GM23338 (cell line): ENCODE data around the gene UBC.

ENCODE experiments used
- CREB1 ChIP-seq: fragments of 250-450 bp; sonication (Bioruptor Pico); IDR thresholded peaks from 2 replicates; pipeline ENCODE4 v1.5.0; 2020; ENCODE audit warnings: low read depth, mild to moderate bottlenecking, moderate library complexity
- CTCF ChIP-seq, 2 experiments: fragments of 200-600 bp in 1 of 2; sonication (generic) in 1 of 2; conservative IDR thresholded peaks; 2 replicates each; pipeline versions ENCODE4 v1.5.1 to v1.6.1; 2016 to 2017; ENCODE audit warnings: antibody characterized with exemption in 2 of 2, low read depth in 2 of 2, mild to moderate bottlenecking in 2 of 2, moderate library complexity in 1 of 2
- ETS1 ChIP-seq: IDR thresholded peaks from 2 replicates; pipeline ENCODE4 v1.6.1; 2016; ENCODE audit warnings: antibody characterized with exemption
- EZH2 ChIP-seq: fragments of 200-600 bp; sonication (generic); IDR thresholded peaks from one replicate; pipeline ENCODE4 v1.8.0; 2017; ENCODE audit warnings: antibody characterized with exemption, mild to moderate bottlenecking, low read depth; ENCODE audit not compliant: unreplicated experiment
- EZH2phosphoT487 ChIP-seq: fragments of 200-600 bp; sonication (generic); IDR thresholded peaks from one replicate; pipeline ENCODE4 v1.8.1; 2018; ENCODE audit warnings: antibody characterized with exemption; ENCODE audit not compliant: unreplicated experiment
- JUNB ChIP-seq: IDR thresholded peaks from one replicate; pipeline ENCODE4 v1.6.1; 2016; ENCODE audit warnings: antibody characterized with exemption; ENCODE audit not compliant: unreplicated experiment
- NANOG ChIP-seq: IDR thresholded peaks from 2 replicates; pipeline ENCODE4 v1.6.1; 2016; ENCODE audit warnings: antibody characterized with exemption, borderline replicate concordance
- POLR2AphosphoS5 ChIP-seq: IDR thresholded peaks from 2 replicates; pipeline ENCODE4 v1.6.1; 2016; ENCODE audit warnings: antibody characterized with exemption, low read depth
- REST ChIP-seq: IDR thresholded peaks from one replicate; pipeline ENCODE4 v1.6.1; 2018; ENCODE audit warnings: antibody characterized with exemption; ENCODE audit not compliant: unreplicated experiment
- STAT1 ChIP-seq: IDR thresholded peaks from one replicate; pipeline ENCODE4 v1.6.1; 2016; ENCODE audit warnings: antibody characterized with exemption; ENCODE audit not compliant: unreplicated experiment
- ZNF114 ChIP-seq: fragments of 250-450 bp; sonication (Bioruptor Pico); IDR thresholded peaks from 2 replicates; pipeline ENCODE4 v1.5.0; 2020; ENCODE audit warnings: mild to moderate bottlenecking, moderate library complexity
- ZNF331 ChIP-seq: fragments of 250-450 bp; sonication (Bioruptor Pico); IDR thresholded peaks from 2 replicates; pipeline ENCODE4 v1.5.0; 2020; ENCODE audit warnings: low read depth, mild to moderate bottlenecking, moderate library complexity
- TF ChIP-seq, protein P1 (sequence below): fragments of 250-450 bp; sonication (Bioruptor Pico); IDR thresholded peaks from 2 replicates; pipeline ENCODE4 v1.5.0; 2020; ENCODE audit warnings: mild to moderate bottlenecking, moderate library complexity

GRCh38 chr12:124883263-124884130 is 31.0 kb downstream of the UBC start:
- TF ChIP-seq CTCF (conservative IDR thresholded peaks at IDR 0.05; ENCODE audit: low read depth in 2 of 2) (no peak), CREB1 (no peak), POLR2AphosphoS5 (no peak), ZNF331 (CRISPR knock-in tag) (no peak), REST (no peak), EZH2 (no peak), EZH2phosphoT487 (no peak), ETS1 (no peak), JUNB (no peak), ZNF114 (CRISPR knock-in tag) (no peak), STAT1 (no peak), NANOG (no peak)
- TF ChIP-seq, protein P1, sequence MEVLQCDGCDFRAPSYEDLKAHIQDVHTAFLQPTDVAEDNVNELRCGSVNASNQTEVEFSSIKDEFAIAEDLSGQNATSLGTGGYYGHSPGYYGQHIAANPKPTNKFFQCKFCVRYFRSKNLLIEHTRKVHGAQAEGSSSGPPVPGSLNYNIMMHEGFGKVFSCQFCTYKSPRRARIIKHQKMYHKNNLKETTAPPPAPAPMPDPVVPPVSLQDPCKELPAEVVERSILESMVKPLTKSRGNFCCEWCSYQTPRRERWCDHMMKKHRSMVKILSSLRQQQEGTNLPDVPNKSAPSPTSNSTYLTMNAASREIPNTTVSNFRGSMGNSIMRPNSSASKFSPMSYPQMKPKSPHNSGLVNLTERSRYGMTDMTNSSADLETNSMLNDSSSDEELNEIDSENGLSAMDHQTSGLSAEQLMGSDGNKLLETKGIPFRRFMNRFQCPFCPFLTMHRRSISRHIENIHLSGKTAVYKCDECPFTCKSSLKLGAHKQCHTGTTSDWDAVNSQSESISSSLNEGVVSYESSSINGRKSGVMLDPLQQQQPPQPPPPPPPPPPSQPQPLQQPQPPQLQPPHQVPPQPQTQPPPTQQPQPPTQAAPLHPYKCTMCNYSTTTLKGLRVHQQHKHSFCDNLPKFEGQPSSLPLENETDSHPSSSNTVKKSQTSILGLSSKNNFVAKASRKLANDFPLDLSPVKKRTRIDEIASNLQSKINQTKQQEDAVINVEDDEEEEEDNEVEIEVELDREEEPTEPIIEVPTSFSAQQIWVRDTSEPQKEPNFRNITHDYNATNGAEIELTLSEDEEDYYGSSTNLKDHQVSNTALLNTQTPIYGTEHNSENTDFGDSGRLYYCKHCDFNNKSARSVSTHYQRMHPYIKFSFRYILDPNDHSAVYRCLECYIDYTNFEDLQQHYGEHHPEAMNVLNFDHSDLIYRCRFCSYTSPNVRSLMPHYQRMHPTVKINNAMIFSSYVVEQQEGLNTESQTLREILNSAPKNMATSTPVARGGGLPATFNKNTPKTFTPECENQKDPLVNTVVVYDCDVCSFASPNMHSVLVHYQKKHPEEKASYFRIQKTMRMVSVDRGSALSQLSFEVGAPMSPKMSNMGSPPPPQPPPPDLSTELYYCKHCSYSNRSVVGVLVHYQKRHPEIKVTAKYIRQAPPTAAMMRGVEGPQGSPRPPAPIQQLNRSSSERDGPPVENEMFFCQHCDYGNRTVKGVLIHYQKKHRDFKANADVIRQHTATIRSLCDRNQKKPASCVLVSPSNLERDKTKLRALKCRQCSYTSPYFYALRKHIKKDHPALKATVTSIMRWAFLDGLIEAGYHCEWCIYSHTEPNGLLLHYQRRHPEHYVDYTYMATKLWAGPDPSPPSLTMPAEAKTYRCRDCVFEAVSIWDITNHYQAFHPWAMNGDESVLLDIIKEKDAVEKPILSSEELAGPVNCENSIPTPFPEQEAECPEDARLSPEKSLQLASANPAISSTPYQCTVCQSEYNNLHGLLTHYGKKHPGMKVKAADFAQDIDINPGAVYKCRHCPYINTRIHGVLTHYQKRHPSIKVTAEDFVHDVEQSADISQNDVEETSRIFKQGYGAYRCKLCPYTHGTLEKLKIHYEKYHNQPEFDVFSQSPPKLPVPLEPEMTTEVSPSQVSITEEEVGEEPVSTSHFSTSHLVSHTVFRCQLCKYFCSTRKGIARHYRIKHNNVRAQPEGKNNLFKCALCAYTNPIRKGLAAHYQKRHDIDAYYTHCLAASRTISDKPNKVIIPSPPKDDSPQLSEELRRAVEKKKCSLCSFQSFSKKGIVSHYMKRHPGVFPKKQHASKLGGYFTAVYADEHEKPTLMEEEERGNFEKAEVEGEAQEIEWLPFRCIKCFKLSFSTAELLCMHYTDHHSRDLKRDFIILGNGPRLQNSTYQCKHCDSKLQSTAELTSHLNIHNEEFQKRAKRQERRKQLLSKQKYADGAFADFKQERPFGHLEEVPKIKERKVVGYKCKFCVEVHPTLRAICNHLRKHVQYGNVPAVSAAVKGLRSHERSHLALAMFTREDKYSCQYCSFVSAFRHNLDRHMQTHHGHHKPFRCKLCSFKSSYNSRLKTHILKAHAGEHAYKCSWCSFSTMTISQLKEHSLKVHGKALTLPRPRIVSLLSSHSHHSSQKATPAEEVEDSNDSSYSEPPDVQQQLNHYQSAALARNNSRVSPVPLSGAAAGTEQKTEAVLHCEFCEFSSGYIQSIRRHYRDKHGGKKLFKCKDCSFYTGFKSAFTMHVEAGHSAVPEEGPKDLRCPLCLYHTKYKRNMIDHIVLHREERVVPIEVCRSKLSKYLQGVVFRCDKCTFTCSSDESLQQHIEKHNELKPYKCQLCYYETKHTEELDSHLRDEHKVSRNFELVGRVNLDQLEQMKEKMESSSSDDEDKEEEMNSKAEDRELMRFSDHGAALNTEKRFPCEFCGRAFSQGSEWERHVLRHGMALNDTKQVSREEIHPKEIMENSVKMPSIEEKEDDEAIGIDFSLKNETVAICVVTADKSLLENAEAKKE (CRISPR knock-in tag): no peak
